ENCODE measurements around the gene TSPAN2.

TSPAN2 gene

DNA sequence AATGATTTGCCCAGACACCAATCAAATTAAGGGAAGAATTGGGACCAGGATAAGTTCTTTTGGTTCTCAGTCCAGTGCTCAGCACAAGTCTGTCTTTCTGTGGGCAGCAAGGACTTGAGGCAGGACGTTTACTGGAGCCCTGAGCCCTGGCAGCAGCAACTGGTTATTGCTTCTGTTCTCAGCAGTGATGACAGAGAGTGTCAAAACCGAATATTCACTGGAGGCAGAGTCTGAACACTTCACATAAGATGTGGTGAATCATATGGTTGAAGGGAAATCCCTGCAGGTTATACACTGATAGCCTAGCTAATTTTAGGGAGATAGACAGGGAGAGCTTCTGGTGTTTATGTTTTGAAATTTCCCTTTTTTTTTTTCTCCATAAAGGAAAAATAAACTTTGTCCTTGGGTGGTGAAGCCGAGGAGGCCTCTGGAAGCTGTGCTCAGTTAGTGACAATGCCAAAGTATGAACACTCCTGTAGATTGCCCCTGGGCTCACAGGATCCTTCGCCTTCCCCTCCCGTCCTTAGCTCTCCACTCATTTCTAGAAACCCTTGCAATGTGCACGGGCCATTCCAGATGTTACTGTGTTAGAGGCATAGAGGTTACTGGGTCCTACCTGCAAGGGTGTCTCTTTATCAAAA, 26.3 kb upstream of the TSPAN2 start:
- peak; percentile 27 for DNase-seq (ENCODE audit: low read depth)
- no peak overlapping the region for H3K4me3 ChIP-seq (ENCODE audit: low read depth, low read length)

DNA sequence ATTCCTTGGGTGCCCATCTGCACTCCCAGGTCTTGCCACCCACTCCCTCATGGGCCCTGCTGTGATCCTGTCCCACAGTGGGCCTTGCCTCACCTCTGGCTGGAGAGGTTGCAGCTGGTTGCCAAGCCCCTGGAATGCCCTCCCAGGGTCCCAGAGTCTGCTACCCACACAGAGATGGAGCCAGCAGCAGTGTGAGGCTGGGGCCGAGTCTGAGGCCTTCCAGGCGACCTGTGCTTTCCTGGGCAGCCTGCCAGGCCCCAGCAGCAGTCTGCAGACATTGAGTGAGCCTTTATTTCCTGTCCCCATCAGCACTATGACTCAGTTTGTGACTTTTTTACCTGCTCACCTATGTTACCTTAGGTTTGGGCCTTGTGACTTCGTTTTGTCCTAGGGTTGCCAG, 25.0 kb upstream of the TSPAN2 start:
- no peak overlapping the region for H3K4me3 ChIP-seq (ENCODE audit: low read depth, low read length)
- no peak for DNase-seq (ENCODE audit: low read depth)

DNA sequence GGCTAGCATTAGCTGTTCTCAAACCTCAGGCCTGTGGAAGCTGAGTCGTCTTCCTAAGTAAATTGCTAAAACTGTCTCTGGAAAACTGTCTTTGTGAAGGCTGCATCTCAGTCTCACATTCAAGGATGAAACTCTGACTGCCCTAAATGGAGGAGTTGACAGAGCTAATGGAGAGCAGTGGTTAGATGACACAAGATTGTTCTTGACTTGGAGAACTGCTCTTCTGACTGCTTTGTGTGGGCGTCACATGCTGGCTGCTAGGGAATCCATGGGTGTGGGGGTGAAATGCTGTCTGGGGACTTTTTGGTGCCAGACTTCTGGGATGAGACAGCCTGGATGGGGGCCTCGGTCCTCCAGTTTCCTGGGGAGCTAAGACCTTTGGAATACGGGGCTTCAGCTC, 24.5 kb upstream of the TSPAN2 start:
- no peak overlapping the region for H3K4me3 ChIP-seq (ENCODE audit: low read depth, low read length)
- no peak for DNase-seq (ENCODE audit: low read depth)

DNA sequence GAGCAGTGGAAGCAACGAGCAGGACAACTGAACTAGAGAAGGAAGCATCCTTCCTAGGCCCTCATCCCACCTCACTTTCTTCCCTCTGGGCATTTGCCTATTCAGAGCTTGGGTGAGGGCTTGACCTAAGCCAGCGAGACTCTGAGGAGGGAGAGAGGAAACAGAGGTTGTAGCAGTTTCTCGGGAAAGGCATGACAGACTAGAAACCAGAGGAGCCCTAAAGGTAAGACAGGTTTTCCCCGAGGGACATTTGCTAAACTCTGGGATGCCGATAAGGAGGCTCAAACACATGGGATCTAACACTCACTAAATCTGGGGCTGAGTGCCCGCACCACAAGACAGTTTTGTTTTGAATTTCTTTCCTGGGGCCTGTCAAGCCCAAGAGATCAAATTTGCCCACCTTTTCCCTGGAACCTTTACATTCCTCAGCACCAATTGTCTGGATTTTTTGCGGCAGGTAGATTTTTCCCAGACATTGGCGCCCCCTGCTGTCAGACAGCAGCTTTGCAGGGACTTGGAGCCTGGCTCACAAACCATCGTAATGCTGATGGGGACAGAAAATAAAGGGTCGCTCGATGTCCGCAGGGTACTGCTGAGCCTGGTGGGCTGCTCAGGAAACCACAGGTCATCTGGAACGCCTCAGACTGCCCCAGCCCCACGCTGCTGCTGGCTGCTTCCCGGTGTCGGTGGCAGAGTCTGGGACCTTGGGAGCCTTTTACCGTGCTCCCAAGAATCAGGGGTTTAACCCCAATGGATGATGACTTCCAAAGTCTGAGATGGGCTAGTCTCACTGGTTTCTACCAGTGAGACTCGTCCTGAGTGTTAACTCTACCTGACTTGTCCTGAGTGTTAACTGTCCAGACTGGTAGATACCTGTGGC, 23.4 kb upstream of the TSPAN2 start:
- no peak overlapping the region for H3K4me3 ChIP-seq (ENCODE audit: low read depth, low read length)
- DNase-seq (ENCODE audit: low read depth), result no peak

DNA sequence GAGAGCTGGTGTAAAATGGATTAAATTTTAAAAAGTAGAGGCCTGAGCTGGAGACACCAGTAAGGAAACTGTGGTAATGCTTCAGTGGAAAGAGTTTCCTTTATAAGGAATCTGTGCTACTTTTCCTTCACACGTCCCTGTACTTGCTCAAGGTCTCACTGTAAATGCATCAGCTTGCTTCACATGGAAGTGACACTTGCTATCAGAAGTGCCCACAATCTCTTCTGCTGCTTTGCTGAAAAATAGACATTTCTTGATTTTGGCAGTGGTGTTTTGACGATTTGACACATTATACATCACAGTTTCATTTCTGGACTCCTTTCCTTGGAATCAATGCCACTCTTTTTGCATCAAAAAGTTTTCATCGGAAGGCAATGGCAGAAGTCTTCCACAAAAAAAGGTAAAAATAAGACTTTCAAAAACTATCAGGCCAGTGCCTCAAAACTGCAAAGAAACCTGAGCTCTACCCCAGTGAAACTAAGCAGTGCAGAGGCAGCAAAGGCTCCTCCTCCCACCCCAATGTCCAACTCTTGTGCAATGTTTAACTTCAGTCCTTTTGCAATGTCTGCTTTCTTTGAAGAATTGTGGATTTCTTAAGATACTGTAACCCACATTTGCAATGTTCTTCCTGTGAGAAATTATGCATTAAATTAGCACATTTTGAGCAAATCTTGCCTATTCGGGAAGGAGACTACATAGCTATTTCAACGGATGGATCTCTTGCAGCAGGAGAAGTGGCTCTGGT, 18.4 kb upstream of the TSPAN2 start:
- DNase-seq (ENCODE audit: low read depth), result no peak
- H3K4me3 ChIP-seq (ENCODE audit: low read depth, low read length), result no peak overlapping the region

DNA sequence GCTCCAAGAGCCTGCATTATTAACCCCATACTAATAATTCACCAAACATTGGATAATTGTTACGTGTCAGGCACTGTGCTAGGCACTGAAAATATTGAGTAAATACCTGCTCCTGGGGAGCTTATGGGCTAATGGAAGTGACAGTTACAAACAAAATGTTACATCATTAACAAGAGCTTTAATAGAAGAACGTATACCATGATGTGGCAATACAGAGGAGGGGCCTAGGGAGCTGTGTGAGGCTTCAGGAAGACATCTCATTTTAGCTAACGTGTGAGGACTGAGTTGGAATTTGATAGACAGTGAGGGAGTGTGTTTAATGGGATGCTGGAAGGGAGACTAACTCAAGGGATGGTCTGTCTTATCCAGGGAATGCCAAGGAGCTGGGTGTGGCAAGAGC, 16.5 kb upstream of the TSPAN2 start:
- no peak overlapping the region for H3K4me3 ChIP-seq (ENCODE audit: low read depth, low read length)
- no peak for DNase-seq (ENCODE audit: low read depth)

DNA sequence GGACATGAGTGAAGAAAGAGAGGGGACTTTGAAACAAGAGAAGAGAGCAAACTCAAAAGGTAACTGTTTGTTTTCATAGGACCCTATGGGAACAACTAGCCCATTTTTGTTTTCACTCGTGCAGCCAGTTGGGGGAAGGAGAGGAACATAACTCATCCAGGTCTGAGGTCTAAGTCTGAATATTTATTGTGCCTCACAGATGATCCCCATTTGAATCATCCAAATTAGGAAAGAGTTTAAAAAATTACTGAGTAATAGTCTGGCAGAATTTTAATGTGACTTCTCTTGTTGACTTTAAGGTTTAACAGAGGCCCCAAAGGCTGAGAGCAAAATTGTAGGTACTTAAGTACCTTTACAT, 10.4 kb upstream of the TSPAN2 start:
- no peak overlapping the region for H3K4me3 ChIP-seq (ENCODE audit: low read depth, low read length)

DNA sequence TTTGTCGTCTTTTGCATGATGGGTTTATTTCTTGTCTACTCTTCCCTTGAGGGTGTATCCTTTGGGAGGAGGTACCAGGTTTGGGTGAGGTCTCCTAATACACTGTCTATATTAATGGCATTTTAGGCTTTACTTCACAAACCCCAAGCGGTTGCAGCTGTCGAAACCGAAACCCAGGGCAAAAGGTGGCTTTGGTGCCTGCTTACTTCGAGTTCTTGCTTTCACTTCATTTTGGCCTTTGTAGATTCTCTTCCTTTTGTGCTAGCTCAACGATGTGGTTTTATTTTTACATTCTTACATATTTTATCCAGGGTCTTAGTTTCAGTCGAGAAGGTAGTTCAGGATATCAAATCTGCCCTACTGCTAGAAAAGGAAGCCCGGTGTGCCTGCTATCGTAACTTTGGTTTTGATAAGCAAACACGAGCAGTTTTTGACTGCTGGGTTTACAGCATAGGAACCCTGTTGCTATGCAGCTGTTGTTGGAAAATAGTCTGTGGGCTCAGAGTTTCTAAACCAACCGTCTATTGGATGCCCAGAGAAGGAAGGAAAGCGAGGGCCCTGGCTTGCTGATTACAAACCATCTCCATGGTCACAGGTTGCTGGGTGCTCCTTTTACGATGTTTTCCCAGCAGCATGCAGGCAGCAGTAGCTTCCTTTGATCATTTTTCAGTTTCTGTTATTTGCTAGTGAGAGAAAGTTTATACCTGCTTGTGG, 9.8 kb upstream of the TSPAN2 start:
- H3K4me3 ChIP-seq (ENCODE audit: low read depth, low read length), result peak overlapping the region; percentile 4
- DNase-seq (ENCODE audit: low read depth), result no peak

More for the DNA sequence above, 10.4 kb upstream of the TSPAN2 start:
- DNase-seq (ENCODE audit: low read depth), result no peak

DNA sequence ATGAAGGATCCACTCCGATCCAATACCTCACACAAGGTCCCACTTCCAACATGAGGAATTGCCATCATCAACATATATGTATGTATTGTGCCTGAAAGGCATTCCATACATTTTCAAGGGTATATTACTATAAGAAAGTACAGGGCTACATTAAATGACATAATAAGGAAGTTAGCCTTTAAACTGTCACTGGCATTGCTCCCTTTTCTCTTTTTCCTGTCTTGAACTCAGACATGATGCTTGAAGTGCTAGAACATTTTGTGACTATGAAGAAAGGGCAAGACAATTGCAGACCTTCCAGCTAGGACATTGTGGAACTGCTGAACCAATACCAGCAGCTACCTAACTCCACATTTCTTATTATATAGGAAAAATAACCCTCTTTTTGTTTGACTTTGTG, 2.9 kb upstream of the TSPAN2 start:
- no peak overlapping the region for H3K4me3 ChIP-seq (ENCODE audit: low read depth, low read length)
- no peak for DNase-seq (ENCODE audit: low read depth)

DNA sequence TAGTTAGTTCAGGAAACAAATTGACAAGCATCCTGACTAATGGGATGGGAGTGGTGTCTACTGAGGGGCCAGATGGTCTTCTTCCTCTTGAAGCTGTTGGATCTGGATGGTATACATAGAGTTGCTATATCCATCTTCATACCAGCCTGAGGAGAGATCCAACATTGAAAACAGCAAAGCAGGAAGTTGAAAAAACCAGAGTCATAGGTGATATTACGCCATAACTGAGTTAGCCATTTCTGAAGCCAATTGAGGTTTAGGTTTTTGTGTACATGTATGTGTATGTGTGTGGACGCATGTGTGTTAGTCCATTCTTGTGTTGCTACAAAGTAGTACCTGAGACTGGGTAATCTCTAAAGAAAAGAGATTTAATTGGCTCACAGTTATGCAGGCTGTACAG, 2.3 kb upstream of the TSPAN2 start:
- DNase-seq (ENCODE audit: low read depth), result no peak
- no peak overlapping the region for H3K4me3 ChIP-seq (ENCODE audit: low read depth, low read length)

DNA sequence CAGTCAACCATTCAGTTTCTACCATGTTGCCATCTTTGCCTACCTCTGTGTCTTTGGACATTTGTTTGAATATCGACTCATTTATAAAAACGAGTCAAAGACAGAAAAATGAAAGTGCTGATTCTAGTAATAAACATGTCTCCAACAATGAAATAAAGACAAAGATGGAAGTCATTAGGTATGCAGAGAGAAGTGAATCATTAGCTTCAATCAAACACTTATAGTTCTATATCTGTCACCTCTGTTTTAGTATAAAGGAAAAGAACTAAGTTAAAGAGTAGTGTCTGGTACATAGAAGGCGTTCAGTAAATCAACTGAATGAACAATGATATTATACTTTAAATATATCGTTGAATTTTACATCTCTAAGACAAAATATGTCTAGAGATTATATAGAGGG, 1.7 kb upstream of the TSPAN2 start:
- H3K4me3 ChIP-seq (ENCODE audit: low read depth, low read length), result no peak overlapping the region

DNA sequence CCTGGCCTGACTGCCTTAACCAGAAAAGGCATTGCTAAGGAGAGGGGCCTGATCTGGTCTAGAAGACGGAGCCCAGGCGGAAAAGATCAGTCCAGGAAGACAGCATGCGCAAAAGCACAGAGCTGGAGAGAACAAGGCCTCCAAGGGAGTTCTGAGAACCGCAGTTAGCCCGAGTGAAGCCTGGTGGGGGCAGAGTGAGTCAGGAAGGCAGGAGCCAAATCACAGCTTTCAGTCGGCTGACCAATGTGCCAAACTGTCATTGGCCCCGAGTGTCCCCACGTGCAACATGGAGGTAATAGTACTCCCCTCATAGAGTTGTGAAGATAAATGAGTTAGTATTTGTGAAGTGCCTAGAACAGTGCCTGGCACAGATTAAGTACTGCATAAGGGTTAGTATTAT, 1.2 kb upstream of the TSPAN2 start:
- no peak overlapping the region for H3K4me3 ChIP-seq (ENCODE audit: low read depth, low read length)
- DNase-seq (ENCODE audit: low read depth), result no peak

More for the DNA sequence above, 1.7 kb upstream of the TSPAN2 start:
- DNase-seq (ENCODE audit: low read depth), result no peak

DNA sequence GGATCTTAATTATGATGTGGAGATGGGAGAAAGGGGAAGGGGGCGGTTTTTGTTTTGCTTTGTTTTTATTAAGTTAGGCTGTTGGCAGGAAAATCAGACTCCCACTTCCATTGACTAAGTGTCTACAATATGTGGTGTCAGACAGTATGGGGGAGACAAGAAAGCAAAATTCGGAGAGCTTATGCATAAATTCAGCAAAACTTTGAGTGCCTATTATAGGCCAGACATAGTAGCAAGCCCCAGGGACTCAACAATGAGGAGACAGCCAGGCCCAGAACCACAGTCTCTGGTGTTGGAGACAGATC, 835 bp upstream of the TSPAN2 start:
- H3K4me3 ChIP-seq (ENCODE audit: low read depth, low read length), result peak overlapping the region; percentile 48
- no peak for DNase-seq (ENCODE audit: low read depth)

DNA sequence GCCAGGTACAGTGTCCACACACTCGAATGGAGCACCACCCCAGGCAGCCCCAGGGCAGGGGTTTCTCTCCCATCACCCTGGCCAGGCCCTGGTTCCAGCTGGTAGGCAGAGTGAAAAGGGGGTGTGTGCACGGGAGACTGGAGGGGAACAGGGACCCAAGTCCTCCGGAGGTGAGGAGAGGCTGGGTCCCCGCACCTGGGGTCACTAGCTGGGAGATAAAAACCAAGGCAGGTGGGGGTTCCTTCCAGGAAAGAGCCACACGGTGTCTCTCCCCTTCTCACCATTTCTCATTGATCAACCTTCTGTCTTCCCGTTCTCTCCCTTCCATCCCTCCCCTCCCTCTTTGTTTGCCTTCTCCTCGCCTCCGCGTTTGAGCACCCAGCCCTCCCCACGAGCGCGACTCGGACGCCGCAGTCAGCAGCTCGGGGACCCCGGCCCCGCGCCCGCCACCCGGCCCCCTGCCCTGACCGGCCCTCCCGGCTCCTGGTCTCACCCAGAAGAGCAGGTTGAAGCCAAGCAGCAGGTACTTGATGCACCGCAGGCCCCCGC, 358 bp downstream of the TSPAN2 start:
- peak overlapping the region; percentile 48 for H3K4me3 ChIP-seq (ENCODE audit: low read depth, low read length)
- DNase-seq (ENCODE audit: low read depth), result no peak

DNA sequence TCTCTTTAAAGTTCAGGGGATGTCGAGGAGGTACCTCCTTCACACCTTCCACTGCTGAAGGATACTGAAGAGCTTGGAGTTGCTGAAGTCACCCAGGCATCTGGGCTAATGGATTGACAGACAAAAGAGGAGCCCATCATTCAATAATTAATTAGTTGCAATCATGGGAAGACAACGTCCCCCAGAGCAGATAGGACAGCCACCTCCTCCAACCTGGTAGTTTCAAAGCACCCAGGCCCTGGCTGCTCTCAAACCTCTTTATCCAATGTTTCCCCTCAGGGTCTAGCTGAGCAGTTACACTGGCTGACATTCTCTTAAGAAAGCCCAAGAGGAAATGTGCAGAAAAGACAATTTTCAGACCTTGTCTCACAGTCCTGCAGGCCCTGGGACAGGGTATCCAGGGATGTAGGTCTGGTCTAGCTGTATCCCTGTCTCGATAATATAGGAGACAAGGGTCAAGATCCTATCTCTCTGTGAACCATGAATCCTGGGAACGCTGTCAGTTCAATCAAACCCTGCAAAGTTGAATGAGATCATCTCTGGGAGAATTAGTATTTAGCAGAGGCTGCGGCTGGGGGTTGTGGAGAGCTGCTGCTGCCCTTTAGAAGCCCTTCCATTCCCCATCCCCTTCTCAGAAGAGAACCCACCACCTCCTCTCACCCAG, 1.1 kb downstream of the TSPAN2 start:
- no peak for DNase-seq (ENCODE audit: low read depth)
- H3K4me3 ChIP-seq (ENCODE audit: low read depth, low read length), result no peak overlapping the region

DNA sequence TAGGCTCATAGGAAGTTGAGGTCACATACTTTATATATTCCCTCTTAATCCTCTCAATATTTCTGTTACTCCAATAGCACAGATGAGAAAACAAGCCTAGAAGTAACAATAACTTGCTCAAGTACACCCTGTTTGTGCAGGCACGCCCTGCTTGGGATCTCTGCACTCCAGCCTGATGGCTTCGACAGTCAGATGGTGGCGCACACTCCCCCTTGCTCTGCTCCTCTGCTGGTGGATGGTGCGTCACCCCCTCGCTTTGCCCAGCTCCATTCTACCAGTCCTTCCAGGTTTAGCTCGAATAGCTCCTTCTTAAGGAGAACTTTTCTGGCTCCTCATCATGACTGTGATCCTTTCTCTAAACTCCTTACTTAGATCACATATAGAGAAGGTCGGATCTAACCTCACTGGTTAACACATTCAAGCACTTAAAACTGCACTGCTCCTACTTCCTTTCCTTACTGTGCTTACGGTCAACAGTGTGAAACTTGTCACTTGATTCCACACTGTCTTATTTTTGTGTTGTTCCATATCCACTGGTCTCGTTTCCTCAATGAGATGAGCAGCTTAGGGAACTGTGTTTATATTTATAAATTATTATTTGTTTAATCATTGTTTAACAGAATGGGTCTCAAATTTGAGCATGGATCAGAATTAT, 3.0 kb downstream of the TSPAN2 start:
- no peak for DNase-seq (ENCODE audit: low read depth)

DNA sequence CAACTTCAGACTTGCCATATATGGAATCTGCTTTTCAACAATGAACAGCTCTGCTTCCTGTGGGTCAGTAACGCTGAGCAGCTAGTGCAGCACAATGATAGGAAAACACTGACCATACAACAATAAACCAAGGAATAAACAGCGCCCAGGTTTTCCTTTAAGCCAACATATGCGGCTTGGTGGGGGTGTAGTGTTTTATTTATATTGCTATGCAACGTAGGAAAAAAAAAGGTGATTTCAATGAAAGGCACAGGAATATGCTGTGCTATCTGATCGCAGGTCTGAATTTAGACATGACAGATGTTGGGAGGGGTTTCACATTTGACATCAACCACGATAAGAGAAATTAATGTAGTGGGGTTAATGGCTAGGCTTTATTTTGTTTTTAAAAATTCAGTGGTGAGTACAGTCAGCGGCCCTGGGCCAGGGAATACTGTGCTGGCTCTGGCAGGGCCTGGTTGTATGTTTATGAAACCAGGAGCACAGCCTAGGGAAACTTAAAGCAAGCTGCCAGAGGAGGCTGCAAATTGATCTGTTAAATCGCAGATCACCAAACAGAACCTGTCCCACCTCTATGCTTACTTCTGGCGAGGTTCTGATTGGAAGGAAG, 4.3 kb downstream of the TSPAN2 start:
- no peak for DNase-seq (ENCODE audit: low read depth)
- H3K4me3 ChIP-seq (ENCODE audit: low read depth, low read length), result no peak overlapping the region

More for the DNA sequence above, 3.0 kb downstream of the TSPAN2 start:
- no peak overlapping the region for H3K4me3 ChIP-seq (ENCODE audit: low read depth, low read length)

DNA sequence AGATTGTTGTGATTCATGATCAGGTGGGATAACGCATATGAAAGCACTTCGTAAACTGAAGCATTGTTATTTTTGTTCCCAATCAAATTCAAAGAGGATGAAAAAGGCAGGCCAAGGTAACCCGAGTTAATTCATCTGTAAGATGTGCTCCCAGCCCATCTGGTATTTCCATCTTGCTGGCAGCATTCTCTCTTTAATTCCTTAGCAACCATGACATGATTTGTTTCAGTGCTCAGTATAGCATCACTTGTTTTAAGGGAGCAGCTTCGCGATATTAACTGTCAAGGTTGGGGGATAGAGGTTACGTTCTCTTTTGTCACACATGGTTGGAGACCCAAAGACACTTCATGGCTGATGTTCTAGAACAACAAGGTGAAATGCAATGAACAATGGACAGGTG, 6.4 kb downstream of the TSPAN2 start:
- no peak for DNase-seq (ENCODE audit: low read depth)
- no peak overlapping the region for H3K4me3 ChIP-seq (ENCODE audit: low read depth, low read length)

Measured in skeletal muscle cell (primary cell).